HG02884 (cell line): ENCODE measurements around the gene B3GAT1.

ENCODE experiments used
- ATAC-seq: cut with Tn5 transposase; IDR thresholded peaks from one replicate; pipeline ENCODE4 v1.9.1; 2021; ENCODE audit warnings: mild to moderate bottlenecking, moderate library complexity; ENCODE audit not compliant: unreplicated experiment

The B3GAT1 gene

GRCh38 chr11:134374171-134374570 lies 37.9 kb downstream of the B3GAT1 start:
- ATAC-seq = no peak

GRCh38 chr11:134373591-134374052 lies 38.4 kb downstream of the B3GAT1 start:
- ATAC-seq = no peak

GRCh38 chr11:134372961-134373360 lies 39.1 kb downstream of the B3GAT1 start:
- no peak for ATAC-seq

GRCh38 chr11:134372536-134372935 lies 39.5 kb downstream of the B3GAT1 start:
- ATAC-seq = no peak

- ATAC-seq = no peak
These were observed 40.4 kb downstream of the B3GAT1 start for GRCh38 chr11:134371436-134372185.

- ATAC-seq = no peak
These were observed 41.3 kb downstream of the B3GAT1 start for GRCh38 chr11:134370526-134371435.

- no peak for ATAC-seq
These were observed 42.2 kb downstream of the B3GAT1 start for GRCh38 chr11:134369656-134370525.

- ATAC-seq = no peak
These were observed 44.3 kb downstream of the B3GAT1 start for GRCh38 chr11:134367781-134368180.

GRCh38 chr11:134366254-134366653 lies 45.8 kb downstream of the B3GAT1 start:
- no peak for ATAC-seq

GRCh38 chr11:134365011-134365925 lies 46.8 kb downstream of the B3GAT1 start:
- no peak for ATAC-seq

GRCh38 chr11:134364261-134364660 lies 47.8 kb downstream of the B3GAT1 start:
- no peak for ATAC-seq

- ATAC-seq = no peak
These were observed 48.5 kb downstream of the B3GAT1 start for GRCh38 chr11:134363592-134363991.

- no peak for ATAC-seq
These were observed 48.9 kb downstream of the B3GAT1 start for GRCh38 chr11:134363161-134363560.

- no peak for ATAC-seq
These were observed 49.7 kb downstream of the B3GAT1 start for GRCh38 chr11:134362192-134362901.

GRCh38 chr11:134361661-134362060 lies 50.4 kb downstream of the B3GAT1 start:
- ATAC-seq = no peak

GRCh38 chr11:134360050-134360835 lies 51.8 kb downstream of the B3GAT1 start:
- ATAC-seq = peak; percentile 94

GRCh38 chr11:134359646-134360045 lies 52.4 kb downstream of the B3GAT1 start:
- no peak for ATAC-seq

- no peak for ATAC-seq
These were observed 53.1 kb downstream of the B3GAT1 start for GRCh38 chr11:134358856-134359490.
